Fibroblast of lung (primary cell): ENCODE data around the gene SCN1B. TPM values are rescaled to one million over a fixed set of nuclear protein-coding genes. Genes with fewer than 3 reads are reported as not detected.

Experiments used
- DNase-seq, 2 donors: peaks; one replicate each; pipeline versions ENCODE4 v3.0.0 to v3.0.0-alpha.2; 2010; ENCODE audit warnings: low read depth in 2 of 2
- H2AFZ ChIP-seq: 2 replicates; pipeline ENCODE4 v1.5.1; 2012; ENCODE audit warnings: low read length, control low read depth, inconsistent platforms
- H3K27ac ChIP-seq: 2 replicates; pipeline ENCODE4 v1.5.1; 2011; ENCODE audit warnings: low read length, control low read depth; ENCODE audit not compliant: insufficient read depth
- H3K27me3 ChIP-seq: 2 replicates; pipeline ENCODE4 v1.5.1; 2011; ENCODE audit warnings: mild to moderate bottlenecking, low read length; ENCODE audit not compliant: control insufficient read depth, insufficient read depth
- H3K36me3 ChIP-seq: 2 replicates; pipeline ENCODE4 v1.5.1; 2011; ENCODE audit warnings: low read length; ENCODE audit not compliant: control insufficient read depth, insufficient read depth
- H3K4me1 ChIP-seq: 2 replicates; pipeline ENCODE4 v1.5.1; 2011; ENCODE audit warnings: low read length; ENCODE audit not compliant: control insufficient read depth, insufficient read depth; ENCODE audit errors: extremely low read depth
- H3K4me2 ChIP-seq: 2 replicates; pipeline ENCODE4 v1.5.1; 2011; ENCODE audit warnings: low read length, control low read depth; ENCODE audit not compliant: insufficient read depth; ENCODE audit errors: extremely low read depth
- H3K4me3 ChIP-seq, 4 experiments: fragments of 200-600 bp in 1 of 4; sonication (generic) in 1 of 4; replicated peaks in 1 of 4; 2 replicates each; pipeline ENCODE4 v1.5.1; 2011 to 2016; ENCODE audit warnings: low read length in 4 of 4, low read depth in 3 of 4, mild to moderate bottlenecking in 3 of 4, control low read depth in 2 of 4, inconsistent platforms in 1 of 4, mixed read lengths in 1 of 4; ENCODE audit not compliant: insufficient read depth in 1 of 4; ENCODE audit errors: control extremely low read depth in 1 of 4
- H3K79me2 ChIP-seq: 2 replicates; pipeline ENCODE4 v1.5.1; 2012; ENCODE audit warnings: mild to moderate bottlenecking, low read length, inconsistent platforms; ENCODE audit not compliant: control insufficient read depth, insufficient read depth
- H3K9ac ChIP-seq: 2 replicates; pipeline ENCODE4 v1.5.1; 2011; ENCODE audit warnings: mild to moderate bottlenecking, low read length, control low read depth; ENCODE audit not compliant: insufficient read depth
- H3K9me3 ChIP-seq: 2 replicates; pipeline ENCODE4 v1.5.1; 2012; ENCODE audit warnings: low read depth, low read length; ENCODE audit not compliant: control insufficient read depth, insufficient read depth
- H4K20me1 ChIP-seq: 2 replicates; pipeline ENCODE4 v1.5.1; 2011; ENCODE audit warnings: low read length; ENCODE audit not compliant: control insufficient read depth, insufficient read depth; ENCODE audit errors: extremely low read depth
- CTCF ChIP-seq, 2 donors: IDR thresholded peaks in 1 of 2; conservative IDR thresholded peaks in 1 of 2; 1 replicate in 1 of 2; 2 replicates in 1 of 2; pipeline ENCODE4 v1.5.1; 2011 to 2012; ENCODE audit warnings: low read length in 2 of 2, control low read depth in 1 of 2, inconsistent platforms in 1 of 2, low read depth in 1 of 2, mild to moderate bottlenecking in 1 of 2
- EZH2 ChIP-seq: IDR thresholded peaks from 2 replicates; pipeline ENCODE4 v1.5.1; 2012; ENCODE audit warnings: low read length, control low read depth, mild to moderate bottlenecking; ENCODE audit errors: missing control alignments
- polyA plus RNA-seq, 2 donors: library from polyadenylated mRNA; depleted of rRNA in 1 of 2; stranded (reverse) in 1 of 2; unstranded in 1 of 2; fragments of >200 nt; gene quantifications; 2 replicates each; pipeline ENCODE4 v1.2.1, GENCODE V29; 2011 to 2012; ENCODE audit warnings: missing spikeins in 1 of 2
- total RNA-seq: library from RNA; depleted of rRNA; stranded (reverse); fragments of >200 nt; gene quantifications from 2 replicates; pipeline ENCODE4 v1.2.1, GENCODE V29; 2014

Gene SCN1B
- total and polyA plus RNA-seq, 2 donors (not counting 1 experiment from before 2014, with no cell fraction given) = 11.0 to 14.5 TPM

- Histone ChIP-seq H3K27ac (no peak overlapping the region), H3K4me3 (no peak overlapping the region), H3K27me3 (peaks cover 6% of the 10 kb centered on the region), H3K9me3 (no peaks in the 10 kb centered on the region), H3K79me2 (no peaks in the 10 kb centered on the region), H3K9ac (no peak overlapping the region), H2AFZ (no peak overlapping the region), H4K20me1 (no peaks in the 10 kb centered on the region), H3K4me1 (no peaks in the 10 kb centered on the region), H3K36me3 (no peaks in the 10 kb centered on the region), H3K4me2 (no peak overlapping the region)
- no peak for DNase-seq
- no peak for TF ChIP-seq CTCF (conservative IDR thresholded peaks at IDR 0.05 in 1 of 2, IDR thresholded peaks at IDR 0.05 in 1 of 2; ENCODE audit: low read depth in 1 of 2, low read length in 2 of 2)
- no peak for TF ChIP-seq EZH2
Measured at GRCh38 chr19:35052599-35053190, 22.4 kb downstream of the SCN1B start.

GRCh38 chr19:35053667-35054293, 23.5 kb downstream of the SCN1B start:
- Histone ChIP-seq H3K4me3 (no peak overlapping the region), H3K27ac (no peak overlapping the region), H3K27me3 (peaks cover 6% of the 10 kb centered on the region), H3K9me3 (no peaks in the 10 kb centered on the region), H4K20me1 (no peaks in the 10 kb centered on the region), H3K9ac (no peak overlapping the region), H3K4me1 (no peaks in the 10 kb centered on the region), H3K79me2 (no peaks in the 10 kb centered on the region), H2AFZ (no peak overlapping the region), H3K36me3 (no peaks in the 10 kb centered on the region), H3K4me2 (no peak overlapping the region)
- no peak for TF ChIP-seq CTCF (conservative IDR thresholded peaks at IDR 0.05 in 1 of 2, IDR thresholded peaks at IDR 0.05 in 1 of 2; ENCODE audit: low read depth in 1 of 2, low read length in 2 of 2)
- DNase-seq = no peak

- Histone ChIP-seq H3K4me1 (no peaks in the 10 kb centered on the region), H3K9ac (no peak overlapping the region), H3K27me3 (peaks cover 6% of the 10 kb centered on the region), H3K4me2 (no peak overlapping the region), H2AFZ (no peak overlapping the region), H3K36me3 (no peaks in the 10 kb centered on the region), H3K27ac (no peak overlapping the region), H3K79me2 (no peaks in the 10 kb centered on the region), H4K20me1 (no peaks in the 10 kb centered on the region), H3K9me3 (no peaks in the 10 kb centered on the region), H3K4me3 (no peak overlapping the region)
- no peak for DNase-seq
- TF ChIP-seq EZH2 = no peak
- TF ChIP-seq CTCF (conservative IDR thresholded peaks at IDR 0.05 in 1 of 2, IDR thresholded peaks at IDR 0.05 in 1 of 2; ENCODE audit: low read depth in 1 of 2, low read length in 2 of 2) = no peak
Measured at GRCh38 chr19:35054626-35055025, 24.4 kb downstream of the SCN1B start.
